A549 (cell line): Measurements from ENCODE around the gene ITSN1. TPM values are rescaled to one million over a fixed set of nuclear protein-coding genes. Genes with fewer than 3 reads are reported as not detected.

Experiments
- ATAC-seq, 2 experiments: fragments of 200-7000 bp in 1 of 2; fragments of >200 bp in 1 of 2; cut with Nextera tagmentation in 1 of 2; cut with Tn5 transposase in 1 of 2; 3 replicates each; pipeline versions ENCODE4 v1.8.0 to v1.9.1; 2018 to 2020; ENCODE audit warnings: mild to moderate bottlenecking in 1 of 2, moderate library complexity in 1 of 2
- CTCF ChIA-PET: fragments of 300-600 bp; sonication (Branson Sonifier 250); formaldehyde crosslinking; extraction: SDS; loops from one replicate; lab custom pipeline; 2021; ENCODE audit warnings: antibody characterized with exemption, inconsistent platforms; lab: Yijun Ruan, JAX
- POLR2A ChIA-PET: fragments of 350-600 bp; formaldehyde crosslinking; extraction: SDS; loops from one replicate; lab custom pipeline; 2021; ENCODE audit warnings: antibody characterized with exemption, inconsistent platforms; lab: Yijun Ruan, JAX
- DNase-seq, 2 experiments: peaks; one replicate each; pipeline versions ENCODE4 v3.0.0 to v3.0.0-alpha.2; 2011 to 2016; ENCODE audit warnings: low read depth in 1 of 2, low spot score in 1 of 2
- FAIRE-seq: peaks from 2 replicates; lab custom pipeline; 2011; peaks lifted over from hg19 to GRCh38; lab: Jason Lieb, UNC
- H3K27ac ChIP-seq, 2 experiments: fragments of >200 bp; sonication (Bioruptor Twin); formaldehyde crosslinking; 3 replicates each; pipeline ENCODE4 v1.5.1; 2016 to 2017
- H3K4me1 ChIP-seq: fragments of >200 bp; sonication (Bioruptor Twin); formaldehyde crosslinking; 3 replicates; pipeline ENCODE4 v1.6.1; 2016
- H3K4me2 ChIP-seq: fragments of >200 bp; sonication (Bioruptor Twin); formaldehyde crosslinking; 3 replicates; pipeline ENCODE4 v1.6.1; 2016
- H3K4me3 ChIP-seq: fragments of >200 bp; sonication (Bioruptor Twin); formaldehyde crosslinking; 3 replicates; pipeline ENCODE4 v1.5.1; 2016
- H3K9me3 ChIP-seq: fragments of >200 bp; sonication (Bioruptor Twin); formaldehyde crosslinking; 3 replicates; pipeline ENCODE4 v1.6.1; 2016
- CBX2 ChIP-seq: fragments of 200-600 bp; sonication (generic); IDR thresholded peaks from 2 replicates; pipeline ENCODE4 v1.6.1; 2016; ENCODE audit warnings: low read depth, mild to moderate bottlenecking, borderline replicate concordance
- CEBPB ChIP-seq, 2 experiments: fragments of >200 bp in 1 of 2; sonication (Bioruptor Twin) in 1 of 2; formaldehyde crosslinking in 1 of 2; IDR thresholded peaks; 2 replicates each; pipeline ENCODE4 v1.6.1; 2012 to 2016
- CHD2 ChIP-seq: fragments of 150-350 bp; IDR thresholded peaks from 2 replicates; pipeline ENCODE4 v1.6.1; 2014; ENCODE audit warnings: low read length; ENCODE audit not compliant: partially characterized antibody
- EHF ChIP-seq: fragments of 250-450 bp; sonication (Bioruptor Pico); IDR thresholded peaks from 2 replicates; pipeline ENCODE4 v1.5.0; 2020; ENCODE audit warnings: mild to moderate bottlenecking
- EHMT2 ChIP-seq: fragments of 200-600 bp; sonication (generic); IDR thresholded peaks from 2 replicates; pipeline ENCODE4 v1.6.1; 2016; ENCODE audit warnings: antibody characterized with exemption, low read depth, mild to moderate bottlenecking, moderate library complexity
- EP300 ChIP-seq, 2 experiments: fragments of >200 bp; sonication (Bioruptor Twin); formaldehyde crosslinking; IDR thresholded peaks; 2 replicates in 1 of 2; 3 replicates in 1 of 2; pipeline ENCODE4 v1.6.1; 2016 to 2017
- ESRRA ChIP-seq: fragments of 150-350 bp; IDR thresholded peaks from 2 replicates; pipeline ENCODE4 v1.6.1; 2014; ENCODE audit warnings: mild to moderate bottlenecking, low read length, borderline replicate concordance
- HOXB13 ChIP-seq: fragments of 250-450 bp; sonication (Bioruptor Pico); IDR thresholded peaks from 2 replicates; pipeline ENCODE4 v1.5.0; 2020; ENCODE audit warnings: low read depth, mild to moderate bottlenecking, moderate library complexity
- HOXB5 ChIP-seq: fragments of 250-450 bp; sonication (Bioruptor Pico); IDR thresholded peaks from 2 replicates; pipeline ENCODE4 v1.5.0; 2020; ENCODE audit warnings: mild to moderate bottlenecking, moderate library complexity
- KDM5A ChIP-seq: fragments of 200-600 bp; sonication (generic); IDR thresholded peaks from 2 replicates; pipeline ENCODE4 v1.6.1; 2016; ENCODE audit warnings: antibody characterized with exemption, mild to moderate bottlenecking
- MAFK ChIP-seq: fragments of 450-650 bp; IDR thresholded peaks from 2 replicates; pipeline ENCODE4 v1.6.1; 2014; ENCODE audit not compliant: partially characterized antibody
- PHF8 ChIP-seq: fragments of 200-600 bp; sonication (generic); IDR thresholded peaks from 2 replicates; pipeline ENCODE4 v1.6.1; 2016; ENCODE audit warnings: low read depth, mild to moderate bottlenecking, antibody characterized with exemption, moderate library complexity, borderline replicate concordance
- RARB ChIP-seq: fragments of 250-450 bp; sonication (Bioruptor Pico); IDR thresholded peaks from 2 replicates; pipeline ENCODE4 v1.8.0; 2021; ENCODE audit warnings: mild to moderate bottlenecking, moderate library complexity
- RFX5 ChIP-seq: fragments of 450-650 bp; IDR thresholded peaks from 2 replicates; pipeline ENCODE4 v1.7.1; 2014; ENCODE audit warnings: antibody characterized with exemption, mild to moderate bottlenecking, moderate library complexity
- SMC3 ChIP-seq: fragments of >200 bp; sonication (Bioruptor Twin); formaldehyde crosslinking; IDR thresholded peaks from 3 replicates; pipeline ENCODE4 v1.6.1; 2018; ENCODE audit warnings: inconsistent platforms
- WGBS: methylation state at CpG from one replicate; pipeline ENCODE4 v1.1.6; 2017; ENCODE audit errors: missing lambda C conversion rate; 5-methylcytosine and 5-hydroxymethylcytosine counted together
- polyA plus RNA-seq, 4 experiments: library from polyadenylated mRNA; depleted of rRNA in 3 of 4; stranded (reverse); fragments of >200 nt; fragmentation: RNase III in 1 of 4; extraction: RNeasy Plus Mini Kit Qiagen cat#74134 plus additional on column Dnase treatment in 1 of 4; gene quantifications; 2 replicates in 3 of 4; 3 replicates in 1 of 4; pipeline ENCODE4 v1.2.3, GENCODE V29; 2011 to 2017
- TF ChIP-seq, protein P1 (sequence below): IDR thresholded peaks from 2 replicates; pipeline ENCODE4 v1.6.1; 2012; ENCODE audit warnings: low read depth, borderline replicate concordance
- TF ChIP-seq, protein P2 (sequence below): fragments of 450-650 bp; IDR thresholded peaks from 2 replicates; pipeline ENCODE4 v1.6.1; 2014; ENCODE audit warnings: antibody characterized with exemption
- TF ChIP-seq, protein P3 (sequence below): fragments of >200 bp; sonication (Bioruptor Twin); formaldehyde crosslinking; IDR thresholded peaks from 3 replicates; pipeline ENCODE4 v1.5.1; 2016
- TF ChIP-seq, protein P4 (sequence below): fragments of 250-450 bp; sonication (Bioruptor Pico); IDR thresholded peaks from 2 replicates; pipeline ENCODE4 v1.5.0; 2020; ENCODE audit warnings: low read depth, mild to moderate bottlenecking, moderate library complexity

ITSN1 gene
- polyA plus RNA-seq, 2 of the 4 experiments (the other 2 are of a cell fraction) = 15.2 to 23.7 TPM

DNA sequence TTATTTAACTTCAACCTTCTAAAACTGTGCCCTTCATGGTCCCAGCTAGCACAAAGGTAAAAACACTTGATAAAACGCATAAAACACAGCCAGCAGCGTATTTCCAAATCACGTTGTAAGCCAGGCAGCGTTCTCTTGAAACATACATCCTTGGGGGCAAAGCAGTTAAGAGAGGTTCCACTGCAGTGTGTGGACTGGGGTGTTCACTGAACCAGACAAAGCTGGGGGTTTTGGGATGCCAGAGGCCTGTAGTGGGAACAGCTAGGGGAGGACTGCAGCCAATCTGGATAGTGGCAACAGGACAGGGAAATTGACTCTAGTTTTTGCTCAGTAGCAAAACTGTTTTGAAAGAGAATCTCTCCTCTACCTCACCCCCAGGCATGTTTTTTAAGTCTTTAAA, 294.8 kb downstream of the ITSN1 start (continued):
- no peak for TF ChIP-seq KDM5A

DNA sequence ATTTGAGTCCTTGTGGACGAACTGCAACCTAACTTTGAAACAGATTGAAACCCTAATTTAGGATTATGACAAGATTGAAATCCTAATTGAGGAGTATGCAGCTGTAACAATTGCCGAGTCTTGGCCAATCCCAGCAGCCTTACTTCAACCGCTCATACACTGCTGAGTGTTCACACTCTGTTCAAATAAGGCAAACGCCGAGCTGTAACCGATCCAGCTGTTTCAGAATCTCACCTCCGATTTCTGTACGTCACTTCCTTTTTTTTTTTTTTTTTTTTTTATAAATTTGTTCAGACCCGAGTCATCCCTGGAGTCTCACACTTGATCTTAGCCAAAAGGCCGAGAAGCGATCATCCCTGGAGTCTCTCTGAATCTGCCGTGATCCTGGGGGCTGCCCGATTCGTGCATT, 295.6 kb downstream of the ITSN1 start:
- WGBS = 78% methylated on average over 14 of the region's 14 CpGs
- Histone ChIP-seq H3K4me3 (no peak overlapping the region), H3K9me3 (no peaks in the 10 kb centered on the region), H3K4me2 (no peak overlapping the region)
- CTCF ChIA-PET = interaction anchor here (1.0 to 6.0 kb wide), 3 partner anchors 10 to 14 kb away, joined by 3 to 42 read pairs (median 16); no protein-coding TSS in a partner anchor
- no peak for TF ChIP-seq EP300 (IDR thresholded peaks at IDR 0.05)
- TF ChIP-seq, protein P1, sequence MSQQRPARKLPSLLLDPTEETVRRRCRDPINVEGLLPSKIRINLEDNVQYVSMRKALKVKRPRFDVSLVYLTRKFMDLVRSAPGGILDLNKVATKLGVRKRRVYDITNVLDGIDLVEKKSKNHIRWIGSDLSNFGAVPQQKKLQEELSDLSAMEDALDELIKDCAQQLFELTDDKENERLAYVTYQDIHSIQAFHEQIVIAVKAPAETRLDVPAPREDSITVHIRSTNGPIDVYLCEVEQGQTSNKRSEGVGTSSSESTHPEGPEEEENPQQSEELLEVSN = no peak
- no peak for TF ChIP-seq HOXB5 (CRISPR knock-in tag)
- TF ChIP-seq, protein P2, sequence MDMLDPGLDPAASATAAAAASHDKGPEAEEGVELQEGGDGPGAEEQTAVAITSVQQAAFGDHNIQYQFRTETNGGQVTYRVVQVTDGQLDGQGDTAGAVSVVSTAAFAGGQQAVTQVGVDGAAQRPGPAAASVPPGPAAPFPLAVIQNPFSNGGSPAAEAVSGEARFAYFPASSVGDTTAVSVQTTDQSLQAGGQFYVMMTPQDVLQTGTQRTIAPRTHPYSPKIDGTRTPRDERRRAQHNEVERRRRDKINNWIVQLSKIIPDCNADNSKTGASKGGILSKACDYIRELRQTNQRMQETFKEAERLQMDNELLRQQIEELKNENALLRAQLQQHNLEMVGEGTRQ = no peak
- TF ChIP-seq PHF8 = no peak
- no peak for TF ChIP-seq SMC3
- no peak for TF ChIP-seq RFX5
- no peak for TF ChIP-seq RARB (CRISPR knock-in tag)
- no peak for TF ChIP-seq CBX2
- TF ChIP-seq EHF (CRISPR knock-in tag) = no peak
- TF ChIP-seq CEBPB (IDR thresholded peaks at IDR 0.05) = no peak
- no peak for TF ChIP-seq KDM5A
- TF ChIP-seq, all 56 proteins: peak for 0
- no peak for DNase-seq
- FAIRE-seq = no peak
- ATAC-seq = no peak
- Histone ChIP-seq H3K27ac (no peak overlapping the region), H3K4me1 (no peaks in the 10 kb centered on the region)
- POLR2A ChIA-PET = no interaction called here

DNA sequence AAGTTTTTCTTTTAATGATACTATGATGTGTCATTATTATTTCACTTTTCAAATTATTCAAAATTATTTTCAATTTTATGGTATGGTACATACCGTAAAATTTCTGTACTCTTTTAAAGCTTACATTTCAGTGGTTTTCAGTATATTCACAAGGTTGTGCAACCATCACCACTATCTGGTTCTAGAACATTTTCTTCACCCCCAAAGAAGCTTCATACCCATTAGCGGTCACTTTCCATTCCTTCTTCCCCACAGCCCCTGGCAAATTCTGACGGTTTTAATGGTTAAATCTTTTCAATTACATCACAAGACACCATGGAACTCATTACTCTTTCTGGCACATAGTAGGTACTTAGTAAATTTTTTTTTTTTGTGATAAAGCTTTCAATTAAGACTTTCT, 296.1 kb downstream of the ITSN1 start:
- 87% methylated on average over 3 of the region's 3 CpGs for WGBS
- FAIRE-seq = no peak
- no peaks in the 10 kb centered on the region for H3K9me3 ChIP-seq
- no peak overlapping the region for H3K4me2 ChIP-seq
- TF ChIP-seq ESRRA = no peak
- TF ChIP-seq MAFK = no peak
- no peak for TF ChIP-seq CHD2
- TF ChIP-seq EHMT2 = no peak
- TF ChIP-seq HOXB13 (CRISPR knock-in tag) = no peak
- TF ChIP-seq, protein P3, sequence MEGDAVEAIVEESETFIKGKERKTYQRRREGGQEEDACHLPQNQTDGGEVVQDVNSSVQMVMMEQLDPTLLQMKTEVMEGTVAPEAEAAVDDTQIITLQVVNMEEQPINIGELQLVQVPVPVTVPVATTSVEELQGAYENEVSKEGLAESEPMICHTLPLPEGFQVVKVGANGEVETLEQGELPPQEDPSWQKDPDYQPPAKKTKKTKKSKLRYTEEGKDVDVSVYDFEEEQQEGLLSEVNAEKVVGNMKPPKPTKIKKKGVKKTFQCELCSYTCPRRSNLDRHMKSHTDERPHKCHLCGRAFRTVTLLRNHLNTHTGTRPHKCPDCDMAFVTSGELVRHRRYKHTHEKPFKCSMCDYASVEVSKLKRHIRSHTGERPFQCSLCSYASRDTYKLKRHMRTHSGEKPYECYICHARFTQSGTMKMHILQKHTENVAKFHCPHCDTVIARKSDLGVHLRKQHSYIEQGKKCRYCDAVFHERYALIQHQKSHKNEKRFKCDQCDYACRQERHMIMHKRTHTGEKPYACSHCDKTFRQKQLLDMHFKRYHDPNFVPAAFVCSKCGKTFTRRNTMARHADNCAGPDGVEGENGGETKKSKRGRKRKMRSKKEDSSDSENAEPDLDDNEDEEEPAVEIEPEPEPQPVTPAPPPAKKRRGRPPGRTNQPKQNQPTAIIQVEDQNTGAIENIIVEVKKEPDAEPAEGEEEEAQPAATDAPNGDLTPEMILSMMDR = no peak
- TF ChIP-seq CEBPB (IDR thresholded peaks at IDR 0.05) = no peak
- TF ChIP-seq, protein P4, sequence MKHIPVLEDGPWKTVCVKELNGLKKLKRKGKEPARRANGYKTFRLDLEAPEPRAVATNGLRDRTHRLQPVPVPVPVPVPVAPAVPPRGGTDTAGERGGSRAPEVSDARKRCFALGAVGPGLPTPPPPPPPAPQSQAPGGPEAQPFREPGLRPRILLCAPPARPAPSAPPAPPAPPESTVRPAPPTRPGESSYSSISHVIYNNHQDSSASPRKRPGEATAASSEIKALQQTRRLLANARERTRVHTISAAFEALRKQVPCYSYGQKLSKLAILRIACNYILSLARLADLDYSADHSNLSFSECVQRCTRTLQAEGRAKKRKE (CRISPR knock-in tag) = no peak
- ATAC-seq = no peak
- DNase-seq = no peak
- H3K27ac ChIP-seq = no peak overlapping the region
- no peaks in the 10 kb centered on the region for H3K4me1 ChIP-seq
- ChIA-PET CTCF (interaction anchor here (1.0 to 1.9 kb wide), 2 partner anchors 9 to 14 kb away, joined by 3 to 16 read pairs; no protein-coding TSS in a partner anchor), POLR2A (no interaction called here)
- no peak overlapping the region for H3K4me3 ChIP-seq
